Liver (tissue), 9 donors: ENCODE measurements around the gene MTMR12. TPM values are rescaled to one million over a fixed set of nuclear protein-coding genes. Genes with fewer than 3 reads are reported as not detected.

Source experiments
- DNase-seq: peaks from one replicate; pipeline ENCODE4 v3.0.0-alpha.2; 2017; ENCODE audit warnings: low spot score
- H3K27ac ChIP-seq, 2 donors: one replicate each; pipeline ENCODE4 v1.7.0; 2013; ENCODE audit warnings: inconsistent platforms in 2 of 2, low read length in 2 of 2, control low read depth in 1 of 2, low read depth in 1 of 2, mild to moderate bottlenecking in 1 of 2
- H3K27me3 ChIP-seq, 4 donors: one replicate each; pipeline versions ENCODE4 v1.6.1 to v1.7.0; 2013; ENCODE audit warnings: low read length in 3 of 4, inconsistent platforms in 1 of 4, mild to moderate bottlenecking in 1 of 4, moderate library complexity in 1 of 4; ENCODE audit not compliant: control insufficient read depth in 4 of 4, insufficient read depth in 4 of 4
- H3K36me3 ChIP-seq, 4 donors: one replicate each; pipeline versions ENCODE4 v1.6.1 to v1.7.0; 2013; ENCODE audit warnings: low read length in 3 of 4, mild to moderate bottlenecking in 3 of 4, low read depth in 1 of 4, moderate library complexity in 1 of 4; ENCODE audit not compliant: control insufficient read depth in 4 of 4, insufficient read depth in 3 of 4
- H3K4me1 ChIP-seq, 4 donors: one replicate each; pipeline versions ENCODE4 v1.6.1 to v1.7.0; 2013; ENCODE audit warnings: low read length in 3 of 4, mild to moderate bottlenecking in 3 of 4, moderate library complexity in 1 of 4; ENCODE audit not compliant: control insufficient read depth in 4 of 4, insufficient read depth in 4 of 4
- H3K4me3 ChIP-seq, 3 donors: one replicate each; pipeline versions ENCODE4 v1.6.1 to v1.7.0; 2013; ENCODE audit warnings: low read length in 3 of 3, control low read depth in 1 of 3, low read depth in 1 of 3, mild to moderate bottlenecking in 1 of 3
- H3K9ac ChIP-seq, 2 donors: one replicate each; pipeline ENCODE4 v1.7.0; 2013; ENCODE audit warnings: low read length in 2 of 2, mild to moderate bottlenecking in 2 of 2, moderate library complexity in 2 of 2, control low read depth in 1 of 2, low read depth in 1 of 2
- H3K9me3 ChIP-seq, 4 donors: one replicate each; pipeline versions ENCODE4 v1.6.1 to v1.7.0; 2013; ENCODE audit warnings: low read length in 3 of 4; ENCODE audit not compliant: control insufficient read depth in 4 of 4
- ATF3 ChIP-seq: IDR thresholded peaks from 2 replicates; pipeline ENCODE4 v1.6.1; 2016; ENCODE audit warnings: antibody characterized with exemption
- CTCF ChIP-seq: fragments of 150-350 bp; IDR thresholded peaks from 2 replicates; pipeline ENCODE4 v1.5.1; 2017; ENCODE audit warnings: improper control_type of control experiment, low read depth, low read length; ENCODE audit not compliant: missing input control
- EGR1 ChIP-seq, 2 donors: IDR thresholded peaks; 2 replicates each; pipeline ENCODE4 v1.6.1; 2016 to 2018; ENCODE audit warnings: antibody characterized with exemption in 2 of 2, low read depth in 2 of 2
- FOXA1 ChIP-seq: IDR thresholded peaks from 2 replicates; pipeline ENCODE4 v1.6.1; 2016; ENCODE audit warnings: antibody characterized with exemption
- FOXA2 ChIP-seq: IDR thresholded peaks from 2 replicates; pipeline ENCODE4 v1.6.1; 2016; ENCODE audit warnings: antibody characterized with exemption
- GABPA ChIP-seq, 2 donors: IDR thresholded peaks in 1 of 2; conservative IDR thresholded peaks in 1 of 2; 2 replicates each; pipeline ENCODE4 v1.6.1; 2016; ENCODE audit warnings: antibody characterized with exemption in 2 of 2, mild to moderate bottlenecking in 1 of 2, moderate library complexity in 1 of 2
- HNF4A ChIP-seq, 2 donors: conservative IDR thresholded peaks; 2 replicates each; pipeline ENCODE4 v1.6.1; 2016; ENCODE audit warnings: antibody characterized with exemption in 2 of 2, mild to moderate bottlenecking in 2 of 2
- HNF4G ChIP-seq: IDR thresholded peaks from 2 replicates; pipeline ENCODE4 v1.6.1; 2016; ENCODE audit warnings: antibody characterized with exemption
- MAX ChIP-seq: IDR thresholded peaks from 2 replicates; pipeline ENCODE4 v1.6.1; 2016; ENCODE audit warnings: antibody characterized with exemption
- NR2F2 ChIP-seq: IDR thresholded peaks from 2 replicates; pipeline ENCODE4 v1.6.1; 2016; ENCODE audit warnings: antibody characterized with exemption
- RAD21 ChIP-seq, 2 donors: IDR thresholded peaks; 2 replicates each; pipeline ENCODE4 v1.6.1; 2016; ENCODE audit warnings: antibody characterized with exemption in 2 of 2, mild to moderate bottlenecking in 2 of 2
- REST ChIP-seq: IDR thresholded peaks from 2 replicates; pipeline ENCODE4 v1.6.1; 2016; ENCODE audit warnings: antibody characterized with exemption, mild to moderate bottlenecking
- RXRA ChIP-seq, 2 donors: IDR thresholded peaks; 2 replicates each; pipeline ENCODE4 v1.6.1; 2017 to 2018; ENCODE audit warnings: antibody characterized with exemption in 2 of 2, mild to moderate bottlenecking in 1 of 2
- SP1 ChIP-seq: IDR thresholded peaks from 2 replicates; pipeline ENCODE4 v1.6.1; 2018; ENCODE audit warnings: antibody characterized with exemption, mild to moderate bottlenecking
- TAF1 ChIP-seq: conservative IDR thresholded peaks from 2 replicates; pipeline ENCODE4 v1.6.1; 2016; ENCODE audit warnings: antibody characterized with exemption, mild to moderate bottlenecking
- YY1 ChIP-seq: IDR thresholded peaks from 2 replicates; pipeline ENCODE4 v1.6.1; 2016; ENCODE audit warnings: antibody characterized with exemption, mild to moderate bottlenecking
- ZBTB33 ChIP-seq: IDR thresholded peaks from 2 replicates; pipeline ENCODE4 v1.6.1; 2016; ENCODE audit warnings: antibody characterized with exemption
- WGBS: extraction: QIAGEN DNeasy Blood & Tissue Kit; methylation state at CpG from one replicate; pipeline ENCODE4 v1.1.7; 2013; 5-methylcytosine and 5-hydroxymethylcytosine counted together
- polyA plus RNA-seq, 2 donors: library from polyadenylated mRNA; stranded (reverse) in 1 of 2; unstranded in 1 of 2; fragments of 200-250 nt in 1 of 2; fragments of >200 nt in 1 of 2; fragmentation: Nextera tagmentation in 1 of 2; extraction: Ambion mirVana in 1 of 2; gene quantifications; one replicate each; pipeline versions ENCODE4 v1.2.1 to v1.2.3, GENCODE V29; 2013 to 2015
- total RNA-seq, 2 donors: library from RNA; depleted of rRNA; stranded (reverse); fragments of >200 nt; gene quantifications; one replicate each; pipeline ENCODE4 v1.2.3, GENCODE V29; 2014
- donor health status: healthy.
- donor health status: healthy.
- donor health status: healthy.
- donor health status: healthy.
- donor health status: healthy.

MTMR12 gene
- total and polyA plus RNA-seq, 4 donors: 4.4 to 28.7 (median 15.8) TPM

GRCh38 chr5:32258424-32258823, 54.3 kb downstream of the MTMR12 start (continued):
- TF ChIP-seq RXRA (IDR thresholded peaks at IDR 0.05): no peak

GRCh38 chr5:32255540-32255900, 57.2 kb downstream of the MTMR12 start:
- Histone ChIP-seq H3K27me3 (no peaks in the 10 kb centered on the region), H3K9ac (no peak overlapping the region), H3K4me1 (peaks cover 0 to 6% (median 0%) of the 10 kb centered on the region in 4 donors), H3K36me3 (peaks cover 3 to 36% (median 23%) of the 10 kb centered on the region in 4 donors), H3K9me3 (no peaks in the 10 kb centered on the region), H3K4me3 (no peak overlapping the region), H3K27ac (no peak overlapping the region)
- WGBS: over 99% methylated on average over 2 of the region's 2 CpGs
- no peak for DNase-seq
- TF ChIP-seq MAX (no peak), HNF4G (no peak), FOXA2 (no peak), ZBTB33 (no peak), REST (no peak), CTCF (no peak), NR2F2 (no peak), SP1 (no peak)

- no peak overlapping the region for H3K9ac ChIP-seq
- peaks cover 3 to 31% (median 22%) of the 10 kb centered on the region in 4 donors for H3K36me3 ChIP-seq
- peaks cover 1 to 11% (median 4%) of the 10 kb centered on the region in 4 donors for H3K4me1 ChIP-seq
- H3K9me3 ChIP-seq: no peaks in the 10 kb centered on the region
- H3K27ac ChIP-seq: no peak overlapping the region
- no peak overlapping the region for H3K4me3 ChIP-seq
- WGBS: 83% methylated on average over 5 of the region's 5 CpGs
- no peak for DNase-seq
- no peaks in the 10 kb centered on the region for H3K27me3 ChIP-seq
- TF ChIP-seq SP1 (no peak), FOXA2 (no peak), REST (no peak), HNF4G (no peak), EGR1 (IDR thresholded peaks at IDR 0.05; ENCODE audit: low read depth in 2 of 2) (no peak), TAF1 (no peak), HNF4A (conservative IDR thresholded peaks at IDR 0.05) (no peak), GABPA (IDR thresholded peaks at IDR 0.05 in 1 of 2, conservative IDR thresholded peaks at IDR 0.05 in 1 of 2) (no peak), NR2F2 (no peak), ATF3 (no peak), FOXA1 (no peak), YY1 (no peak), RXRA (IDR thresholded peaks at IDR 0.05) (no peak), RAD21 (IDR thresholded peaks at IDR 0.05) (no peak)
These were observed 57.7 kb downstream of the MTMR12 start for GRCh38 chr5:32254881-32255539.
